Hematopoietic multipotent progenitor cell treated with erythropoietin and hydrocortisone succinate and interleukin-3 and kit ligand, for 17 days (in vitro differentiated cells): Measurements from ENCODE around the gene FMN1.
"Not testable (repeated sequence)": the region's sequence is repeated elsewhere in the genome, so short reads cannot be mapped to it uniquely, and the experiment has no call there.

Experiments
- DNase-seq: peaks from one replicate; pipeline ENCODE4 v3.0.0-alpha.2; 2015; ENCODE audit warnings: low spot score

Gene FMN1

DNA sequence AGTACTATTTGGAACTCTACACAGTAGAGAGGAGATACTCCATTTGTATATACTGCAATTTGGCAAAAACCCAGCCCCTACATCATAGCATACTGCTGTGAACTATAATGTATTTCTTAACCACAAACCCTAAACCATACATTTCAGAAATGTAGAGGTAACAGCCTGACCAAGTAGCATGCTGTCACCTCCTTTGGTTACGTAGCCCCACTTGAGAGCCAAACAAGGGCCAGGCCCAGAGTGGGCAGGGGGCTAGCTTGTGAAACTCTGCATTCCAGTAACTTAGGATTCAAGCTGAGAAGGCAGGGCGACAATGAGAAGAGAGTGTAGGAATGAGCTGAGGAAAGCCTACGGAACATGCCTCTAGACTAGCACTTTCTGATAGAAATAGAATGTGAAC is 340.9 kb downstream of the FMN1 start:
- DNase-seq, result no peak

DNA sequence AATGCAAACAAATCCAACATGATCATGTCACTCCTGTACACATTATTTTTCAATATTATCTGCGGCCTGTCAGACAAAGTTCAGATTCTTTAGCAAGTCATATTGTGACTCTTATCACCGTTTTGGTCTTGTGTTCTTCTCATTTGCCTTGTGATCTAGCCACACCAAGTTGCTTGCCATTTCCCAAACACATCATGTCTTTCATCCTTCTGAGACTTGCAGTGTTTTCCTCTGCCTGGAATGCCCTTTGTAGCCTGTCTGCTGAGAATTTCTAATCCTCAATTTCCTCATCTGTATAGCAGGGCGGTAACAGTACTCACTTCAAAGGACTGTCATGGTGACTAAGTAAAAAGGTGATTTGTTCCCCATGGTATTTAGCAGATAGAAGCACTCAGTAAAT is 341.7 kb downstream of the FMN1 start:
- DNase-seq, result no peak

DNA sequence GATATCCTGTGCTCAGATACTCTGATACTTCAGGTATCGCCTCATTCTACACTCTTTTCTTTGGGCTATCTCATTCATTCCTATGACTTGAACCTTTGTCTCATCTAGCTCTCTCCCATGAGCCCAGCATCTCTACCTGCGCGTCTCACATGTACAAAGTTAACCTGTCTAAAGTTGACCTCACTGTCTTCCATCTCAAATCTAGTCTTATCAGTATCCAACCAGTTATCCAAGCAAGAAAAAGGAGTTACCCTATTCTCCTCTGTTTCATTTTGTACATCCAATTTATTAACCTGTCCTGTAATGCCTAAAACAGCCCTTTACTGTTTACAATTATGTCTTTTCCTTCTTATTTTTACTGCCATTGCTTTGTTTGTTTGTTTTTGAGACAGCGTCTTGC is 342.5 kb downstream of the FMN1 start:
- DNase-seq, result no peak

DNA sequence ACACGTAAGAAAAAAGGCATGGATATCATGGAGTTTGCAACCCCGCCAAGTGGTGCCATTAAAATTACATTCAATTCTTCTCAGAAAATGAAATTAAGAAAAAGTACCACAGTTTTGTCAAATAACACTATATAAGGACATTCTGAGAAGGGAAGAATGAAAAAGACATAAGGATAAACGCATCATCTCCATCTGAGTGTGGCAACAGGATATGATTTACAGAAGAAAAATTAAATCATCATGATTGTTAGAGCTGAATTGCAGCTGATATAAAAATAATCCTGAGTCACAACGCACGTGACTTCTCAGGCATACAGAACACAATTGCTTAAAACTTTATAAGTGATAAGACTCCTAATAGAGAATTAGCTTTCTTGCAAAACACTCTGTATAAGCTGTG is 342.9 kb downstream of the FMN1 start:
- no peak for DNase-seq

DNA sequence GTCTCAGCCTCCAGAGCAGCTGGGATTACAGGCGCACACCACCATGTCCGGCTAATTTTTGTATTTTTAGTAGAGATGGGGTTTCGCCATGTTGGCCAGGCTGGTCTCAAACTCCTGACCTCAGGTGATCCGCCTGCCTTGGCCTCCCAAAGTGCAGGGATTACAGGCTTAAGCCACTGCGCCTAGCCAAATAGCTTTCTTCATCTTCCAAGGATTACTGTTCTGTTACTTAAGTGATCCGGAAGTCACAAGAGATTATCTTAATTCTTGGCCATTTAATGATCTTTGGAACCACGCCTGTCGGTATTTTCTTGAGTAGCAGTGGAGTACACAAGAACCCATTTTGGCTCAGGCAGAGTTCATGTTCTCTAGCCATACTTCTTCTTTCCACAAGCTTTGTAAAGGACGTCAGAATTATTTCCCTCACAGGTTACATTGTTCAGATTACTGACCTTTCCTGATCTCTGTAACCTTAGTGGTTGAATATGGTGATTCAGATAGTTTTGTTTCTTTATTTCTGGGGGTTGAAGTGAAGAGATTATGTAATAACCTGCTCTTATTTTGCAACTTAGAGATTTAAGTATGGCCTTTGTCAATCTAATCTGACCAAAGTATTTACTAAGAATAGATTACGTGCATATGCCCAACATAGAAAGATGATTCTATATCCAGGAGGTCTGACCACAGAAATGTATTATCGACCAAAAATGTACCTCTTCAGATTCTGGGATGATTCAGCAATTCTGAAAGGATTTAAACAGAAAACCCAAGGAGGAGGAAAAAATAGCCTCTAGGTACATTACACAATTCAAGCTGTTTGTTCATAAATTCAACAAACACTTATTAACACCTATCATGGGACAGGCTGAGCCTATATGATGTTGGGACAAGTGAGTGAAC is 344.5 kb downstream of the FMN1 start:
- DNase-seq, result no peak

DNA sequence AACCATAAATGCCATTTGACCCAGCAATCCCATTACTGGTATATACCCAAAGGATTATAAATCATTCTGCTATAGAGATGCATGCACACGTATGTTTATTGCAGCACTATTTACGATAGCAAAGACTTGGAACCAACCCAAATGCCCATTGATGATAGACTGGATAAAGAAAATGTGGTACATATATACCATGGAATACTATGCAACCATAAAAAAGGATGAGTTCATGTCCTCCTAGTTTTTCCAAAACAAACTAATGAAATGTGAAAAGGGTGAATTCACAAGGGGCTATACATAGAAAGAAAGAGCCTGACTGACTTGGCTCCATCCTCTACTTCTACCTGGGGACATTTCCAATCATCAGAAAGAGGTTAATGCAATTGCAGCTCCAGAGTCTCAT is 347.8 kb downstream of the FMN1 start:
- DNase-seq, result not testable (repeated sequence)

DNA sequence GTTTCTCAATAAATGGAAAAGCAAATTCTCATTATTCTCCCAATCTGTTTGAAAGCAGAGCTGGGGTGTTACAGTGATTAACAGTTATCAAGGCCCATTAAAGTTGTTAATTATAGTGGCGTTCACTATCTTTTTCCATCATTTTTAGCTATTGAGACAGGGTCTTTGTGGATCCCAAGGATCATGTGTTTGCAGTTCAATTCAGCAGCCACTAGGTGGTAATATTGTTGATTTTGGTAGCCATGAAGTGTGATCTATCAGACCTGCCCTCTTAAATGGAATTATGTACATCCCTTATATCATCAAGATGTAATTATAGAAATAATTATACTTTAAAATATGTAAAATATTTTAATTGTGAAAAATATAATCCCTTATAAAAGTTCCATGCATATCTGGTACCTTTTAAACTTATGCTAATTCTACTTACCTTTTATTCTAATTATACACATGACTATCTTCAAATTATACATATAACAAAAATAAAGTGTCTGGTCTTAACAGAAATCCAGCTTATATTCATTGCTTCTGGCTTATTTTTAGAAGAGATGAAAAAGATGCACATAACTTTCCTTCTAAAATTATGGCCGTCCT is 350.3 kb downstream of the FMN1 start:
- no peak for DNase-seq

DNA sequence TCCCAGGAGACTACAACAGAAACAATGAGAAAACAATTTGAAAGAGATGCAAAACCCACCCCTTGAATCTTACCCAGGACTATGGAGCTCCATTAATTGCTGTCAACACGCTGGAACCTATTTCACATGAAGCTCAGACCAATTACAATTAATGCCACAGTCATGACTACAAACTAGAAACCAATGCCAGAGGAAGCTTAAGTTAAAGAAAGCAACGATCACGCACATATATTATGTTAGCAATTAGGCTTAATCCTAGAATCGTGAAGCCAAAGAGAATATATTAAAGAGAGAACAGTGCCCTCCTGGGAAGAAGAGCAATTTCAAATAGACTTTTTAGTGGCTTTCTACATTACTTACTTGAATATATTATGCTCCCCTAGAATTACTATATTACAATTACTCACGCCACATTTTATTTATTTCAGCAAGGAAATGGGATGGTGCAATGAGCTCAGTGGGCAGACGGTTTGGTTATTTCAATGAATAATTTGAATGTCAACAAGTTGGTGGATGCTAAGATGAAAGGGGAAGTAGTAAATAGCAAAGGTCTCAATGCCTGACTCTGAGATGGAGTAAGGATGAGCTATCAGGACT is 351.2 kb downstream of the FMN1 start:
- DNase-seq, result no peak

DNA sequence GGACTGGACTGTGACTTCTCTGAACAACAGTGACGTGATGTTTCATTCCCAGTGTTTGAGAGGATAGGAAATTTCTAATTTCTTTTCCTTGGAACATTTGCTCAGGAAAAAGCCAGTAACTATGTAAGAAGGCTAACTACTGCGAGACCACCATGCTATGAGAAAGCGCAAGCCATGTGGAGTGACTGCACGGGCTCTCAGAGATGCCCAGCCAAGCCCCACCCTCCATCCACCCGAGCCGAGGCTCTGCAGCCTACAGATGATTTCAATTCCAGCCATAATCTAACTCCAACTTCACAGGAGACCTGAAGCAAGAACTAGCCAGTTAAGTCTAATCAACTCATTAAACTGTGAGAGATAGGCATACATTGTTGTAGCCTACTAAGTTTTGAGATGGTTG is 352.4 kb downstream of the FMN1 start:
- DNase-seq, result no peak

DNA sequence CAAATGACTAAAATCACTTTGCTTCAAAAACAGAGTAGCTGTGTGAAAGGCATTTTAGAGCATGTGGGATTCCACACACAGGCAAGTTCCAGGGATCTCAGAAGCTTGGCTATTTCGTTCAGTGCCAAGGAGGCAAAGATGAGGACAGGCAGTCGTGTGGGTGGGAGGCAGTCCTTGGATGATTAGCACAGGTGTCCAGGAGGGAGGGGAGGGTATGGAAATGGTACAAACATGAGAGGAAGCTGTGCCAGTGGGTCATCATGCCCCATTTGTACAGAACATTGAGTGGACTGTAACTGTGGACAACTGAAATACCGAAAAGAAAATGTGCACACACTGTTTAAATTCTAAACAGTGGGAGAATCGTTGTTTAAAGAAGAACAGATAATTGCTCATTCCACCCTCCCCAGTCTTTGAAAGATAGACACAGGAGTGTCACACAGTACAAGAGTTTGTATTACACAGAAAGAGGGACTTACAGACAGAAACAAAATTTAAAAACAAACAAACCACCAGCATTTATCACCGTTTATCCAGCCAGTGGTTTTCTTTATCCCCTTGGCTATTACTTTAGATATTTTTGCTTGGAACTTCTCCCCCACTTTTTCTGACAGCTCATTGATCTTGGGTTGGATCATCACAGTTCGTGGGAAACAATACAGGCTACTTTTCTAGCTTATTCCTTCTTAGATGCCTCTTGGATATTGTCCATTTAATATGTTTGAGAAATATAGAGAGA is 353.8 kb downstream of the FMN1 start:
- DNase-seq, result no peak

DNA sequence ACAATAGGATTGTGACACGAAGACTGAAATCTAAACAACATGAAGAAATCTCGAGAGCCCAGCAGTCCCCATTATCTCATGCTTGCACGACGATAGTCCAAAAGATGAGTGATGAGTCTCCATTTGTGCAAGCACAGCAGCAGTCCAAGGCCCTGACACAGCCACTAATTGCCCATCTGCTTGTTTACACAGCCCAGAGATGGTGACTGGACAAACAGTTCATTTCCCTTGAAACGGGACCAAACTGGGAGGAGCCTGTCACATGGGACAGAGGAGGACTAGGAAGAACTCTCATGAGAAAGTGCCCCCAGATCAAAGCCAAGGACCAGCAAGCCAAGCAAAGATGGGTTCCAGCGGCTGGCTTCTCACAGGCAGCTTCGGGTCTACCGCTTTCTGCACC is 355.7 kb downstream of the FMN1 start:
- no peak for DNase-seq

DNA sequence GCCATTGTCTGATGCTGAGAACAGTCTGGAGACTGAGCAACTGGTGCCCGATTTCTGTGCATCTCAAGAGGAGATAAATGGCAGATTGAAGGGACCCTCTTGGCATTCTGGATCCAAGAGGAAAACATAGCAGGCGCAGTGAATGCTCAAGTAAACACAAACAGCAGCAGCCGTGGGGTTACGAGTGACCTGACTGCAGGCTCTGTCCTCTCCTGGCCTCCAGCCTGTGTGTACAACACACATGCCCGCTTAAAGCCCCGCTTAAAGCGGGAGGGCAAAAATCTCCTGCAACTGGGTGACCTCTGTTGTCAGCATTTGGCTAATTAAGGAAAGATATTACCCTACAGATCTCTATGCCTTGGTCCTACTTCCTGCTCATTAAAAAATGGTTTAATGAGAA is 356.2 kb downstream of the FMN1 start:
- no peak for DNase-seq

DNA sequence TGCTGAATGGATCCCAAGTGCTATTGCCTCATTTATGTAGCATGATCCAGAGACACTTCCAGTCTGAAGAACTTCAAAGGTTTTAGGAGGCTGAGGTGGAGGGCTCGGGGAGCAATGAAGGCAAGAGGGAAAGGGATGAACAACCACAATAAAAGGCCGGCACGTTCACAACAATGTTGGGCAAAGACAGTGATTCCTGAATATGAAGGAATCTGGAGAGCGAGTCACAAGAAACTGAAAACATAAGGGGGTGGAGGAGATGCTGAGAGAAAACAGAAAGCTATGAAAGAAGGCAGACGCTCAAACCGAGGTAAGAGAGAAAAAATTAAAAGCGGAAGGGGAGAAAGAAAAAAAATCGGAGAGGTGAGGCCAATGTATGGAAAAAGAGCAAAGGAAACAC is 356.6 kb downstream of the FMN1 start:
- no peak for DNase-seq

DNA sequence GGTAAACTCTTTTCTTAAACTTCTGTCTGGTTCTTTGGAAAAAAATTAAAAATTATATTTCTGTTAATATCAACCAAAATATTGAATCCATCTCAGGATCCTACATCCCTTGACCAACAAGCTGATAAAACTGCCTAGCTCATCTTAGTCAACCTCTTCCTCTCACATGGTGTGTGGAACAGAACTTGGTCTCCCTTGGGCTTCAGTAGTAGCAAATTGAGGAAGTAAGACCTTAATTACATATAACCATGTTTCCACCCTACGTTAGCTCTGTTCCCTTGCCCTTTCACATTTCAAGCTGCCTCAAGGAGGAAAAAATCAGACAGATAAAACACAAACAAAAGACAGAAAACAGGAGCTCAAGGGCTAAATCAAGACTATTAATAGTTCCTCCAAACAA is 360.4 kb downstream of the FMN1 start:
- no peak for DNase-seq

DNA sequence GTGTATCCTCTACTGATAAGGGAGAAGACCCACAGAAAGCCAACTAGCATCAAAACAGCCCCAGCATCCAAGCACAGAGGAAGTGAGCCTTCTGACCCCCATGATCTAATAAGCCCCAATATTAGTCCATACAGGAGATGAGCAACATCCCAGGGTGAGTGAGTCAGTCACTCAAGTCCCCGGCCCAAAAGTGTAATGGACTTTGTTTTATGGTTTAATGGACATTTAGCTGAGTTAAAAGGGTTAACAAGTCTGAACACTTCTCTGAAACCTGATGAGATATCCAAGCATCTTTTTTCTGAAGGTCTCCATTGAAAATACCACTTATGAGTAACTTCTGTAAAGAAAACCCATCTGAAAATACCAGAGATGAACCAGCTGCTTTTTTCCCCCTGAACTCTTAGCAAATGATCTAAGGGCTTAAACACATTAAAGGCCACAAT is 361.1 kb downstream of the FMN1 start:
- DNase-seq, result no peak

DNA sequence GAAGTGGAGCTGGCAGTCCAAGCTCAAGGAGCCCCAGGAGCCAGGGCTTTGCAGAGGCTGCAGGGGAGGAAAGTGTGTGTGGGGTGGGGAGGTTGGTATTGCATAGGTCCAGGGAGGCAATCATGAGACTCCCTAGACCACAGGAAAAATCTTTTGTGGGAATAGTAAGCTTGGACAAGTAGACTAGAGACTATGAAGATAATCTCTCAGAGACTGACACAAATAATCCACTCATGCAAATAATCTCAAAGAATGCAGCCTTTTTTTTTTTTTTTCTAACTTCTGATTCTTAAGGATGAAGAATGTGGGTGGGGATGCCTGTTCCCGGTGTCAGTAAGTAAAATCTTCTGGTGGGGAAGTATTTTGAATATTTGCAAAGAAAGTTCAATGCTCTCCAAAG is 363.0 kb downstream of the FMN1 start:
- DNase-seq, result no peak

DNA sequence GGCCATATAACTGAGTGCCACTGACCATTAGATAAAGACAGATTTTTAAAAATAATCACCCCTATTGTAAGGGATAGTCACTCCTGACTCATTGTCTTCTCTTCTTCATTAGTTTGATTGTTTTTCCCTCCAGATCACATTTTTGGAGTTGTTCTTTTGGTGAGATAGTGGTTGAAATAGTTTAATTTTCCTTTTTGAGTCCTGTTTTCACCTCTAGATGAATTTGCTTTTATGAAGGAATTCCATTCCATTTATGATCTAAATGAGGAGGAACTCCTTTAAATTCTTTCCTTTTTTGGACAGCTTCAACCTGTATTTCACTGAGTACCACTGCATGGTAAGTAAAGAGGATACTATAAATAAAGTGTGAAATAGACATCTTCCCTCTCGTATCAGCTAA is 364.3 kb downstream of the FMN1 start:
- DNase-seq, result no peak

DNA sequence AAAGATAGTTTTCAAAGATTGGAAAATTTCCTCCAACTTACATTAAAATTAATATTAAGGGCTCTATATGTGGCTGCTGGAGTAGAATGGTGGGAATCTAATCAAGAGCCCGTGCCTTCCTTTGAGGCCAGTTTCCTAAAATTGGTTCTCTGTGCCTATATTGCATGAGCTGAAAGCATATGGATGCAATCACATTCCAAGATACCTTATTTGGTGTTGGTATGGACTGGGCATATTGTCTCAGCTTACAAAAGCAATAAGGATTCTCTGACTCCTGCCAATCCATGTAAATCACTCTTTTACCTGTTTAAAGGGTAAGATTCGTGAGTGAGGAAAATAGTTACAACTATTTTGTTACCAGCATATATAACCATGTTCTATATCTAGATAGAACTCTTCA is 365.1 kb downstream of the FMN1 start:
- no peak for DNase-seq

DNA sequence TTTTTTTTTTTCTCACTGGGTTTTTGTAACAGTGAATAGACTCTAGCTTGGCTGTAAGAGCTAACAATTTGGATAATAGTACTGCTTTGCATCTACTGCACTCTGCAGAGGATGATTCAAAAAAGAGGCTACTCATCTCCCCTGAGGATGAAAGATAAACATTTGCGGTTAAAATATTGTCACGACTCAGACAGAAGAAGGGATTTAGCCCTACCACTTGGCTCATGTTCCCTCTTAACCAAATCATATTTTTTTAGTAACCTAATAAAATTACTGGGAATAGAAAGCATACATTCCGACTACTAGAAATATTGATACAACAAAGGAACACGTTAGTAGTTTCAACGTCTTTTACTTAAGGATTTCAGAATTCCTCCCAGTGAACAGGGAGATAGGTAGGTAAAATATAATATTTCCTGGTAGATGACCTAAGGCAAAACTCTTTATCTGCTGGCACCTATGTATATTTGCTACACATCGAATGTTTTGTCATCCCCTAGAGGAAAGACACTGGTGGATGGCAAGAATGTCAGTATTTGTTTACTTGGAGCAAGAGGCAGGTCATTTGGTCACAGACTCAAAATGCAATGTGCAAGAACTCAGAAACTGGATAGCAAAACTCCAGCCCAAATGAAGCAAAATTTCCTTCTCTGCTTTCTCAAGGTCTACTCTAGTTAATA is 365.9 kb downstream of the FMN1 start:
- DNase-seq, result no peak

DNA sequence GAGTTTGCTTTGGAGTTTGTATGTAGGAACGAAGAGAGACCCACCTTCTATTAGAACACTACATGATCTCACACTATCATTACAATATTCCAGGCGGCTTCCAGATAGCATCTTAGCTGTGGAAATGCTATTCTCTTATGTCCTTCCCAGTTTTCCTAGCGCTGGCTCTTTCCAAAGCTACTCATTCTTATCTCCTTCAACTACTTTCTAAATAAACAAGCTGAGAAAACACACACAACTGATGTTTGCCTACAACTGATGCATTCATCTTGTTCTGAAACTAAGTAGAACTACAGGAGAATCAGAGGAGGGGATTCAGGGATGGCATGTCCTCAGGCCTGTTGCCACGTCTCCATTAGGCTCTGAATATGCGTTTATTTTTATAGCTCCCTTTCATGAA is 367.8 kb downstream of the FMN1 start:
- DNase-seq, result no peak

DNA sequence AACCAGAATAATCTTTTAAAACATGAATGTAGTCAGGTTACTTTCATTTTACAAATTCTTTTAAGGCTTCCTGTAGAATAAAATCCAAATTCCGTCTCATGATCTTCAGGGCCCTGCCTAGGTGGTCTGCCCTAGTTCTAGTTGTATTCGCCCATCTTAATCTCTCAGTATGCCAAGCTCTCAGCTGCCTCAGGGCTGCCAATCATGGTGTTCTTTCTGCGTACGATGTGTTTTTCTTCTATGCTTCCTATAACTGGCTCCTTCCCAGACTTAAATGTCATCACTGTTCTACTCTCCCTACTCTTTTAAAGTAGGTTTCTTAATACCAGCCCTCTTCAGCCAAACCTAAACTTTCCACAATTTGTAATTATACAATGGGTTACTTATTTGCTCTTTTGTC is 369.3 kb downstream of the FMN1 start:
- DNase-seq, result no peak

DNA sequence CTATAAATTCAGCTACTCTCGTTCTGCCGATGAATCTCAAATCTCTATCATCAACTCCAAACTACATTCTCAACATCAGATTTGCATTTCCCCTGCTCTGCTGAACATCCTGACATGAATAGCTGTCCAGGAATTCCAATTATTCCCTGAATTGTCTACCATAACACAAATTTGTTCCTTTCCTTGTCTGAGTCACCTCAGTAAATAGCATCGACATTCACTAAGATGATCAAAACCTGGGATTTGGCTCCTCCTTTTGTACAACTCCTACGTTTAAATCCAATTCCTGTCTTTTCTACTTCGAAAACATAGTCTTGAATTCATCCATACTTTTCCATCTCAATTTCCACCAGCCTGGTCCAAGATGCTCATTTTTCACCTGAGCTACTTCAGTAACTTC is 369.7 kb downstream of the FMN1 start:
- no peak for DNase-seq
